Heart left ventricle (tissue), 13 donors: Measurements from ENCODE around the gene NUP188.

Experiments used
- CTCF ChIP-seq, 12 donors: fragments of 200-600 bp; sonication (generic) in 4 of 12; IDR thresholded peaks; one replicate each; pipeline versions ENCODE4 v1.5.0 to v1.8.0; 2018 to 2022; ENCODE audit warnings: antibody characterized with exemption in 12 of 12, mild to moderate bottlenecking in 5 of 12
- POLR2A ChIP-seq, 2 donors: fragments of 450-650 bp; IDR thresholded peaks; one replicate each; pipeline ENCODE4 v1.6.1; 2017; ENCODE audit warnings: antibody characterized with exemption in 2 of 2, mild to moderate bottlenecking in 2 of 2, moderate library complexity in 2 of 2
- donor health status: ischemic (EF 13 %, LVEDD 7.1; RV severe dilation, severe dysfunction).
- donor health status: DM: no; HTN: yes; CAD: no.
- donor health status: DM: no; HTN: no; CAD: no.
- donor health status: ischemic (EF 25% LVEDD 6.9; RV normal size, moderate dysfunction).
- donor health status: ischemic (EF 25% LVEDD 5.7; RV mildly dilated, moderate dysfunction).
- donor health status: ischemic (EF 35%, LVEDD 5.7; RV mildly dilated, moderate dysfunction).
- donor health status: nonischemic (EF 11% LVEDD 7.7; RV severe dilation, severe dysfunction).
- donor health status: DM: yes; HTN: yes; CAD: no.
- donor health status: PGD.
- donor health status: ischemic (EF 29% LVEDD 5.4; RV normal size, mild dysfunction).
- donor health status: nonischemic (EF 23%, LVEDD 6.1; RV moderate dilation, normal function).

GRCh38 chr9:128927731-128928411, 19.6 kb upstream of the NUP188 start:
- no peak for TF ChIP-seq POLR2A (IDR thresholded peaks at IDR 0.05)
- TF ChIP-seq CTCF (IDR thresholded peaks at IDR 0.05), result peak; percentile 81 to 93 (median 86)
